Measurements from ENCODE around the gene FRAS1. TPM values are rescaled to one million over a fixed set of nuclear protein-coding genes. Genes with fewer than 3 reads are reported as not detected.

FRAS1 gene
- total RNA-seq, 6 experiments from 2014 or later = 0.12 to 1.5 (median 0.45) TPM

DNA sequence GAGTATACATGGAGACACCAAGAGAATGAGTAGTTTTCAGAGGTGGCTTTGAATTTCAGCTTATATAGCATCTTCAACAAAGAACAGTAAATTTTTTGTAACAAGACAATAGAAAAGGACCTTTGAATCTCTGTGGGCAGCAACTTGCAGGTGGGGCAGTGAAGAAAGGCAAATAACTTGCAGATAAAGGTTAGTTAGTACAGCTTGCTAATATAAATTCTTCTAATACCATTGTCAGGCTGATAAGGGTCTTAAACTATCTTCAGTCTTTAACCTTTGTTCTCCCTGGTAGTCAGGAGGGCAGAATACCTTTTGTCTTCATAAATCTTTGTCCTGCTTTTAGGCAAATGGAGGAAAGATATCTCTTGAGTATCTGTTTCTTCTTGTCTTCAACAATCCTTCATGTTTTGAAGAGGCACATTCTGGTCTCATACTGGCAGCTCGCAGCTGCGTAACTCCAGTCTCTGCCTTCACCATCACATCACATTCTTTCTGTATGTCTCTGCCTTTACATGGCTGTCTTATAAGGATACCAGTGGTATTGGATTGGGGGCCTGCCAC, 510.5 kb downstream of the FRAS1 start:
- DNase-seq (no peak), ATAC-seq (no peak)
- H3K27me3 ChIP-seq = no peaks in the 10 kb centered on the region
- H3K4me3 ChIP-seq = no peak overlapping the region
- TF ChIP-seq POLR2A (IDR thresholded peaks at IDR 0.05) = no peak
- TF ChIP-seq CTCF (IDR thresholded peaks at IDR 0.05) = no peak
- intact Hi-C loops (cut with DNase I) = no loop called here
- H3K4me1 ChIP-seq = no peaks in the 10 kb centered on the region
- no peak overlapping the region for H3K27ac ChIP-seq
- 91% methylated on average over 2 of the region's 2 CpGs for WGBS (ENCODE audit: insufficient coverage, low coverage, low lambda C conversion rate, missing lambda C conversion rate)
- H3K9me3 ChIP-seq = no peaks in the 10 kb centered on the region
- no peaks in the 10 kb centered on the region for H3K36me3 ChIP-seq

DNA sequence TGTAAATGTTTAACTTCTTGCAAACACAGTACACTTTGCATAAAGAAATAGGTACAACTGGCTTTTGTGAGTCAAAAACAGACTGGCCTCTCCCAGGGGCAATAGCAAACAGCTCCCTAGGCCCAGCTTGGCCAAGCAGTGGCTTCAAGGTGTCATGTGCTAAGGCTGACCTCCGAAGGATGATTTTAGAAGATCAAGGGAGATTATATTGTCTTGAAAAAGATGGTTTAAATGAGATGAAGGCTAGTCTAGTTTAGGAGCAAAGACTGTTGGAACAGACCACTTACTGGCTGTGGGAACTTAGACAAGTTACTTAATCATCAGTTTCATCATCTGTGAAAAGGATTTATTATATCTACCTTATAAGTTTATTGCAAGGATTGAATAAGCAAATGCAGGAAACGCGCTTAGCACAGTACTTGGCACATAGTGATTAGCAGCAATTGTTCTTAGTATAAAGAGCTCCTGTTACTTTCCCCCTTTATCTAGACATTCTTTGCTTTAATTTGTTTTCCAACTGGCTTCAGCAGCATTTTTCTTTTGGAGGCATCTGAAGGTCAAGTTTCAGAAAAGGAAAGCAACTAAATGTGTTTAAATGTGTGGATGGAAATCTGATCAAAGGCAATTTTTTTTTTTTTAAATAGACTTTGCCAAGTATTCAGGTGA, 511.6 kb downstream of the FRAS1 start:
- intact Hi-C loops (cut with DNase I) = no loop called here
- Histone ChIP-seq H3K4me1 (no peaks in the 10 kb centered on the region), H3K36me3 (no peaks in the 10 kb centered on the region), H3K27me3 (no peaks in the 10 kb centered on the region), H3K9me3 (no peaks in the 10 kb centered on the region), H3K4me3 (no peak overlapping the region), H3K27ac (no peak overlapping the region)
- WGBS (ENCODE audit: insufficient coverage, low coverage, low lambda C conversion rate, missing lambda C conversion rate) = 68% methylated on average over 3 of the region's 3 CpGs
- DNase-seq = no peak
- no peak for TF ChIP-seq CTCF (IDR thresholded peaks at IDR 0.05)
- TF ChIP-seq POLR2A (IDR thresholded peaks at IDR 0.05) = no peak
- no peak for ATAC-seq

DNA sequence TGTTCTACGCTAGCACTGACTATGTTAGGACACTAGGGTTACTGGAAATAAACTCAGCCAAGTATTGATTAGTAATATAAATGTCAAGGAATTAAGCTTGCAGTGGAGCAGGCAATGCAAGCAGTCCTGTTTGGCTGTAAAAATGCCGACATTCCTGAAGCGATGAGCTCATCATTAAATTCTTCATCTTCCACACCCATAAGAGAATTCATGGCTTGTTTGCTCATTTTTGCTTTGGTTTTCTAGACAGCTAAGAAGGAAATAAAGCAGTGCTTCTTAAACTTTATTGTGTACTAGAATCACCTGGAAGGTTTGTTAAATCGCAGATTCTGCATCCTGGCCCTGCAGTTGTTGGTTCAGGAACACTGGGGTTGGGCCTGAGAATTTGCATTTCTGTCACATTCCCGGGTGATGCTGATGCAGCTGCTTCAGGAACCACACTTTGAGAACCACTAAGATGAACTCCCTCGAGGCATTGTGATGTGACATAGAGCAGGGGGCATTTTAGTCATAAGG, 512.2 kb downstream of the FRAS1 start:
- 50% methylated on average over 6 of the region's 6 CpGs for WGBS (ENCODE audit: insufficient coverage, low coverage, low lambda C conversion rate, missing lambda C conversion rate)
- peak in 1 of 4 donors; percentile 38 for ATAC-seq
- TF ChIP-seq CTCF (IDR thresholded peaks at IDR 0.05) (peak in 1 of 4 donors; percentile 3), POLR2A (IDR thresholded peaks at IDR 0.05) (no peak)
- Histone ChIP-seq H3K36me3 (no peaks in the 10 kb centered on the region), H3K9me3 (no peaks in the 10 kb centered on the region), H3K27ac (no peak overlapping the region), H3K27me3 (no peaks in the 10 kb centered on the region), H3K4me3 (no peak overlapping the region), H3K4me1 (no peaks in the 10 kb centered on the region)
- DNase-seq = no peak
- intact Hi-C loops (cut with DNase I) = no loop called here

- H3K9me3 ChIP-seq = no peaks in the 10 kb centered on the region
- no peak overlapping the region for H3K4me3 ChIP-seq
- H3K27me3 ChIP-seq = no peaks in the 10 kb centered on the region
- intact Hi-C loops (cut with DNase I) = no loop called here
- ATAC-seq = no peak
- no peaks in the 10 kb centered on the region for H3K4me1 ChIP-seq
- no peaks in the 10 kb centered on the region for H3K36me3 ChIP-seq
- no peak for DNase-seq
- WGBS (ENCODE audit: insufficient coverage, low coverage, low lambda C conversion rate, missing lambda C conversion rate) = 45% methylated on average over 2 of the region's 2 CpGs
- H3K27ac ChIP-seq = no peak overlapping the region
- TF ChIP-seq POLR2A (IDR thresholded peaks at IDR 0.05) (no peak), CTCF (IDR thresholded peaks at IDR 0.05) (no peak)
Observed at GRCh38 chr4:78570117-78570516, 513.0 kb downstream of the FRAS1 start.

Data from right lobe of liver (tissue), 6 donors.